ENCODE data around the gene AFF1. TPM values are rescaled to one million over a fixed set of nuclear protein-coding genes. Genes with fewer than 3 reads are reported as not detected.

AFF1 gene
- total and polyA plus RNA-seq, 7 experiments from 2014 or later: 20.8 to 88.6 (median 66.8) TPM

DNA sequence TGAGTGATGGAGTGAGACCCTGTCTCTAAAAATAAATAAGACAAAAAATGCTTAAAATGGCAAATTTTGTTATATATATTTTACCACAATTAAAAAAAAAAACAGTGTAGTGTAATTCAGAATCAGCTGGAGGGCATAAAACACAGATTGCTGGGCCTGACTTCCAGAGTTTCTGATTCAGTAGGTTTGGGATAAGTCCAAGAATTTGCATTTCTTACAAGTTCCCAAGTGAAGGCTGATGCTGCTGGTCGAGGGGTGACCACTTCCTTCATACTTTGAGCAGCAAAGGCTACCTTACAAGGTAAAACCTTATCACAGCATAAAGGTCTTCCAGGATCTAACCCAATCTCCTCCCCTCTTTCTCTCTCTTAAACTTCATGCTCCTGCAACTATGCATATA, 244.9 kb downstream of the AFF1 start:
- H3K27me3 ChIP-seq (ENCODE audit: control insufficient read depth in 2 of 2, insufficient read depth in 2 of 2, low read length in 2 of 2): no peaks in the 10 kb centered on the region
- POLR2A ChIA-PET: no interaction called here
- no peaks in the 10 kb centered on the region for H3K36me3 ChIP-seq (ENCODE audit: control insufficient read depth in 2 of 3, insufficient read depth in 3 of 3, low read length in 3 of 3)
- peaks cover 0 to 31% (median 16%) of the 10 kb centered on the region in 5 donors for H3K36me3 Mint-ChIP-seq
- intact Hi-C loops (cut with micrococcal nuclease): loop anchor here in 1 of 2 donors (5.0 kb wide), 1 partner anchor 38 kb away; no protein-coding TSS in a partner anchor
- peaks cover 0 to 7% (median 0%) of the 10 kb centered on the region in 7 donors for H3K4me1 Mint-ChIP-seq
- no peak for DNase-seq
- no peaks in the 10 kb centered on the region for H3K9me3 ChIP-seq (ENCODE audit: control insufficient read depth in 2 of 3, low read length in 3 of 3)
- no peaks in the 10 kb centered on the region for H3K9me3 Mint-ChIP-seq
- H3K27me3 Mint-ChIP-seq: no peaks in the 10 kb centered on the region
- no peak overlapping the region for H3K4me3 Mint-ChIP-seq
- H3K4me3 ChIP-seq (ENCODE audit: low read length): no peak overlapping the region
- H3K27ac Mint-ChIP-seq: no peak overlapping the region
- no peaks in the 10 kb centered on the region for H3K4me1 ChIP-seq (ENCODE audit: control insufficient read depth in 2 of 2, insufficient read depth in 2 of 2, low read length in 2 of 2)
- ATAC-seq: no peak
- H3K27ac ChIP-seq (ENCODE audit: low read depth, low read length): no peak overlapping the region
- CTCF ChIA-PET: interaction anchor here (0.6 kb wide), 1 partner anchor 55 kb away, joined by 3 read pairs; no protein-coding TSS in a partner anchor

DNA sequence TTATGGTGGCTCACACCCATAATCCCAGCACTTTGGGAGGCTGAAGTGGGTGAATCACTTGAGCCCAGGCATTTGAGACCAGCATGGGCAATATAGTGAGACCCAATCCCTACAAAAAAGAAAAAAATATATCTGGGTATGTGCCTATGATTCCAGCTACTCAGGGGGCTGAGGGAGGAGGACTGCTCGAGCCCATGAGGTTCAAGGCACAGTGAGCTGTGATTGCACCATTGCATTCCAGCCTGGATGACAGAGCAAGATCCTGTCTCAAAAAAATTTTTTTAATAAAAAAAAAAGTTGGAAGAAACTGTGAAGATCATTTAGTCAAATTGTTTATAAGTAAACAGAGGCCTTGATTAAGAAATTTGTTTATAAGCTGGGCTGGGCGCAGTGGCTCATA, 246.0 kb downstream of the AFF1 start:
- ChIA-PET POLR2A (interaction anchor here (0.7 kb wide), 1 partner anchor 1200 kb away, joined by 4 read pairs; no protein-coding TSS in a partner anchor), CTCF (no interaction called here)
- DNase-seq: no peak
- no peak overlapping the region for H3K27ac ChIP-seq (ENCODE audit: low read depth, low read length)
- intact Hi-C loops (cut with micrococcal nuclease): loop anchor here in 1 of 2 donors (5.0 kb wide), 1 partner anchor 37 kb away; no protein-coding TSS in a partner anchor
- H3K4me3 Mint-ChIP-seq: no peak overlapping the region
- no peaks in the 10 kb centered on the region for H3K9me3 ChIP-seq (ENCODE audit: control insufficient read depth in 2 of 3, low read length in 3 of 3)
- H3K4me1 Mint-ChIP-seq: peaks cover 0 to 7% (median 0%) of the 10 kb centered on the region in 7 donors
- no peaks in the 10 kb centered on the region for H3K27me3 ChIP-seq (ENCODE audit: control insufficient read depth in 2 of 2, insufficient read depth in 2 of 2, low read length in 2 of 2)
- H3K36me3 ChIP-seq (ENCODE audit: control insufficient read depth in 2 of 3, insufficient read depth in 3 of 3, low read length in 3 of 3): no peaks in the 10 kb centered on the region
- H3K9me3 Mint-ChIP-seq: no peaks in the 10 kb centered on the region
- no peak overlapping the region for H3K27ac Mint-ChIP-seq
- no peaks in the 10 kb centered on the region for H3K27me3 Mint-ChIP-seq
- H3K4me3 ChIP-seq (ENCODE audit: low read length): no peak overlapping the region
- H3K4me1 ChIP-seq (ENCODE audit: control insufficient read depth in 2 of 2, insufficient read depth in 2 of 2, low read length in 2 of 2): no peaks in the 10 kb centered on the region
- no peak for ATAC-seq
- peaks cover 0 to 25% (median 13%) of the 10 kb centered on the region in 5 donors for H3K36me3 Mint-ChIP-seq

DNA sequence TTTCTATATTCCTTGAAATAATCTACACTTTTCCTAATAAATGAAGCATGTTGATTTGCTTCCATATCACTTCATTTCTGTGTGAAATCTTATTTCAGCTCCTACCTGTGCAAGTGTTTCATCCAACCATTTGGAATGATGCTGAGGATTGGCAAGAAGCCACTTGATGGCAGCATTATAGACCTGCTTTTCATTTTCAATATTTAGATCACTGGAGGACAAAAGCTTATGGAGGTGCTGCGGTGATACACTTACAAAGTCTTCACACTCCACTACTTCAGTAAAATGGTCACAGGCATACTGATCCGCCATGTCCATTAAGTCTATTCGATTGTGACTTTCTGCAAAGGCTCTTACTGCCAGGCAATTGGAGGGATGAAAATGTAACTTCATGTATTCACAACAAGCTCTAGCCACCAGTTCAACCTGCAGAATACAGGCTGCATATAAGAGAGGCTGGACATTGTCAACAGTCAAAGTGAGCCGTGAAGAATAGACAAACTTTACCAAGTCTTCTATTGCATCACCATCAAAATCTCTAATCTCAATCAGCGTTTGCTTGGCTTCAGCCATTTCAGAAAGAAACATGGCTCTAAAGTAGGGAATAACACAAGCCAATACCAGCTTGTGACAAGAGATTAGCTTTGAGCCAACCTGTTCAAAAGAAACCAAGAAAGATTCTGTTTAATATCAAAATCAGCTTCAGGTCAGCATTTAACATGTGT, 250.5 kb downstream of the AFF1 start:
- CTCF ChIA-PET: interaction anchor here (0.7 kb wide), 1 partner anchor 255 kb away, joined by 3 read pairs; no protein-coding TSS in a partner anchor
- Mint-ChIP-seq H3K27ac (no peak overlapping the region), H3K4me3 (no peak overlapping the region), H3K36me3 (peaks cover 0 to 11% (median 7%) of the 10 kb centered on the region in 5 donors), H3K27me3 (no peaks in the 10 kb centered on the region), H3K4me1 (peaks cover 0 to 4% (median 0%) of the 10 kb centered on the region in 7 donors), H3K9me3 (no peaks in the 10 kb centered on the region)
- intact Hi-C loops (cut with micrococcal nuclease): no loop called here
- ATAC-seq (no peak), DNase-seq (no peak)
- no peaks in the 10 kb centered on the region for H3K27me3 ChIP-seq (ENCODE audit: control insufficient read depth in 2 of 2, insufficient read depth in 2 of 2, low read length in 2 of 2)
- H3K9me3 ChIP-seq (ENCODE audit: control insufficient read depth in 2 of 3, low read length in 3 of 3): no peaks in the 10 kb centered on the region
- no peaks in the 10 kb centered on the region for H3K4me1 ChIP-seq (ENCODE audit: control insufficient read depth in 2 of 2, insufficient read depth in 2 of 2, low read length in 2 of 2)
- POLR2A ChIA-PET: no interaction called here
- no peak overlapping the region for H3K4me3 ChIP-seq (ENCODE audit: low read length)
- no peak overlapping the region for H3K27ac ChIP-seq (ENCODE audit: low read depth, low read length)
- H3K36me3 ChIP-seq (ENCODE audit: control insufficient read depth in 2 of 3, insufficient read depth in 3 of 3, low read length in 3 of 3): no peaks in the 10 kb centered on the region

DNA sequence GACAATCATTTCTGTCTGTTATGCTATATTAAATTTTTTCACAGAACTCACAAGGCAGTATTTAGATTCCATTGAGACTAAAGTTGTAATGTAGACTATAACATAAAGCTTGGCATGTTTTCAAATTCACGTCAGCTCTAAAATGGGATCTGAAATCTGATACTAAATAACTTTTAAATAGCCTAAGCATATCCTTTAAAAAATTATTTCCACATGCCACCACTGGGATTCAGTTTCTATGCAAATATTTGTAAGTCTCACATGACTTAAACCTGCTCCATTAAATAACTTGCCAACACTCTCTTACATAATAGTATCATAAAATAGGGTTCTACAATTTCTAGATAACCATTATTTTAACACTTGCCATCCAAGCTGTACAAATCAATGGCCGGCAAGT, 253.2 kb downstream of the AFF1 start:
- DNase-seq (no peak), ATAC-seq (no peak)
- Mint-ChIP-seq H3K36me3 (peaks cover 0 to 9% (median 4%) of the 10 kb centered on the region in 5 donors), H3K9me3 (no peaks in the 10 kb centered on the region), H3K27me3 (no peaks in the 10 kb centered on the region), H3K4me3 (no peak overlapping the region), H3K27ac (no peak overlapping the region), H3K4me1 (peaks cover 0 to 4% (median 0%) of the 10 kb centered on the region in 7 donors)
- Histone ChIP-seq H3K4me1 (ENCODE audit: control insufficient read depth in 2 of 2, insufficient read depth in 2 of 2, low read length in 2 of 2) (no peaks in the 10 kb centered on the region), H3K27me3 (ENCODE audit: control insufficient read depth in 2 of 2, insufficient read depth in 2 of 2, low read length in 2 of 2) (no peaks in the 10 kb centered on the region), H3K27ac (ENCODE audit: low read depth, low read length) (no peak overlapping the region), H3K4me3 (ENCODE audit: low read length) (no peak overlapping the region), H3K36me3 (ENCODE audit: control insufficient read depth in 2 of 3, insufficient read depth in 3 of 3, low read length in 3 of 3) (no peaks in the 10 kb centered on the region), H3K9me3 (ENCODE audit: control insufficient read depth in 2 of 3, low read length in 3 of 3) (no peaks in the 10 kb centered on the region)
- ChIA-PET CTCF (no interaction called here), POLR2A (no interaction called here)
- intact Hi-C loops (cut with micrococcal nuclease): no loop called here

DNA sequence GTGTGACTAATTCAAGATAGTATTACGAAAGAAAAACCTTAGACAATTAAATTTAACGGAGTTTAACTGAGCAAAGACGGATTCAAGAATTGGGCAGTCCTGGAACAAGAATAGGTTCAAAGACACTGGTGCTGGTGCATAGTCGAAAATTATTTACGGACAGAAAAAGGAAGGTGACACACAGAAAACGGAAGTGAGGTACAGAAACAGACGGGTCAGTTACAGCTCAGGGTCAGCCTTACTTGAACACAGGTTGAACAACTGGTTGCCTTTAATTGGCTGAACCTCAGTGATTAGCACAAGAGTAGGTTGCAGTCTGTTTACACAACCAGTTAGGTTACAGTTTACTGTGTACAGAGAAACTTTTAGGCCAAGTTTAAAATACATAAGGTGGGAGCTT, 254.1 kb downstream of the AFF1 start:
- H3K27ac ChIP-seq (ENCODE audit: low read depth, low read length): no peak overlapping the region
- no peak for ATAC-seq
- H3K36me3 ChIP-seq (ENCODE audit: control insufficient read depth in 2 of 3, insufficient read depth in 3 of 3, low read length in 3 of 3): no peaks in the 10 kb centered on the region
- intact Hi-C loops (cut with micrococcal nuclease): no loop called here
- H3K4me1 ChIP-seq (ENCODE audit: control insufficient read depth in 2 of 2, insufficient read depth in 2 of 2, low read length in 2 of 2): no peaks in the 10 kb centered on the region
- H3K9me3 Mint-ChIP-seq: no peaks in the 10 kb centered on the region
- no peak overlapping the region for H3K4me3 Mint-ChIP-seq
- ChIA-PET CTCF (no interaction called here), POLR2A (no interaction called here)
- H3K27ac Mint-ChIP-seq: no peak overlapping the region
- peaks cover 0 to 7% (median 4%) of the 10 kb centered on the region in 5 donors for H3K36me3 Mint-ChIP-seq
- no peak overlapping the region for H3K4me3 ChIP-seq (ENCODE audit: low read length)
- no peaks in the 10 kb centered on the region for H3K9me3 ChIP-seq (ENCODE audit: control insufficient read depth in 2 of 3, low read length in 3 of 3)
- no peaks in the 10 kb centered on the region for H3K27me3 Mint-ChIP-seq
- peaks cover 0 to 4% (median 0%) of the 10 kb centered on the region in 7 donors for H3K4me1 Mint-ChIP-seq
- H3K27me3 ChIP-seq (ENCODE audit: control insufficient read depth in 2 of 2, insufficient read depth in 2 of 2, low read length in 2 of 2): no peaks in the 10 kb centered on the region
- DNase-seq: no peak

Other genes with a start within 250 kb of the AFF1 start
- gene SLC10A6, start 85.6 kb upstream of the AFF1 start, total RNA-seq: under 1 TPM in 1 of 5 experiments, not detected in 4; 0.24 TPM
- gene SLC10A6, start 85.6 kb upstream of the AFF1 start, polyA plus RNA-seq: not detected
- gene C4orf36, start 42.6 kb upstream of the AFF1 start, total RNA-seq: not detected
- gene C4orf36, start 42.6 kb upstream of the AFF1 start, polyA plus RNA-seq: not detected

Data from naive thymus-derived CD4-positive, alpha-beta T cell (primary cell).